HepG2 (cell line): ENCODE measurements around the gene ACACA. TPM values are rescaled to one million over a fixed set of nuclear protein-coding genes. Genes with fewer than 3 reads are reported as not detected.

Source experiments
- ATAC-seq: fragments of 200-7000 bp; cut with Tn5 transposase; 3 replicates; pipeline ENCODE4 v1.9.1; 2020; ENCODE audit warnings: mild to moderate bottlenecking, moderate library complexity
- BruUV-seq: library from RNA; stranded (reverse); fragments of 400-500 nt; replicated peaks from 2 replicates; lab custom pipeline; 2021; lab: Mats Ljungman, UMichigan
- CTCF ChIA-PET: fragments of 300-600 bp; formaldehyde crosslinking; extraction: SDS; loops from one replicate; lab custom pipeline; 2021; ENCODE audit warnings: low total read pairs, inconsistent platforms, low intra/inter-chr PET ratio; lab: Yijun Ruan, JAX
- POLR2A ChIA-PET: fragments of 350-600 bp; sonication (Branson Sonifier 250); formaldehyde crosslinking; loops from one replicate; lab custom pipeline; 2020; ENCODE audit warnings: antibody characterized with exemption, inconsistent platforms; lab: Yijun Ruan, JAX
- DNase-seq: peaks from one replicate; pipeline ENCODE4 v3.0.0-alpha.2; 2015; ENCODE audit warnings: low spot score
- FAIRE-seq: peaks from 3 replicates; lab custom pipeline; 2011; peaks lifted over from hg19 to GRCh38; lab: Jason Lieb, UNC
- H2AFZ ChIP-seq: one replicate; pipeline ENCODE4 v1.6.1; 2011; ENCODE audit warnings: low read length, inconsistent platforms
- H3K27ac ChIP-seq: fragments of 300-600 bp; 3 replicates; pipeline ENCODE4 v1.8.0; 2011; ENCODE audit warnings: mixed run types, mild to moderate bottlenecking, mixed read lengths, low read length, inconsistent platforms; ENCODE audit not compliant: insufficient read depth; ENCODE audit errors: extremely low read length
- H3K27me3 ChIP-seq, 2 experiments: fragments of 200-600 bp in 1 of 2; 2 replicates in 1 of 2; 3 replicates in 1 of 2; pipeline versions ENCODE4 v1.6.0 to v1.8.0; 2011; ENCODE audit warnings: low read length in 2 of 2, mild to moderate bottlenecking in 2 of 2, moderate library complexity in 2 of 2, inconsistent platforms in 1 of 2; ENCODE audit not compliant: insufficient read depth in 2 of 2, control insufficient read depth in 1 of 2
- H3K36me3 ChIP-seq, 2 experiments: fragments of 200-600 bp in 1 of 2; replicated peaks in 1 of 2; 2 replicates in 1 of 2; 3 replicates in 1 of 2; pipeline versions ENCODE4 v1.5.1 to v1.8.0; 2011; ENCODE audit warnings: low read length in 2 of 2, inconsistent platforms in 1 of 2; ENCODE audit not compliant: insufficient read depth in 2 of 2, control insufficient read depth in 1 of 2
- H3K4me1 ChIP-seq: 2 replicates; pipeline ENCODE4 v1.5.1; 2012; ENCODE audit warnings: low read length, inconsistent platforms; ENCODE audit not compliant: insufficient read depth
- H3K4me2 ChIP-seq: 2 replicates; pipeline ENCODE4 v1.6.0; 2011; ENCODE audit warnings: low read depth, low read length, inconsistent platforms
- H3K4me3 ChIP-seq, 3 experiments: fragments of 200-600 bp in 1 of 3; sonication (generic), shearing (Covaris generic) in 1 of 3; replicated peaks in 1 of 3; 2 replicates each; pipeline ENCODE4 v1.5.1; 2011 to 2016; ENCODE audit warnings: low read length in 3 of 3, inconsistent platforms in 2 of 3, low read depth in 2 of 3, mild to moderate bottlenecking in 2 of 3, control low read depth in 1 of 3, mixed read lengths in 1 of 3; ENCODE audit not compliant: insufficient read depth in 1 of 3
- H3K79me2 ChIP-seq: one replicate; pipeline ENCODE4 v1.6.1; 2011; ENCODE audit warnings: low read length, inconsistent platforms; ENCODE audit not compliant: insufficient read depth
- H3K9ac ChIP-seq: 2 replicates; pipeline ENCODE4 v1.6.0; 2011; ENCODE audit warnings: mild to moderate bottlenecking, low read depth, low read length, inconsistent platforms; ENCODE audit not compliant: insufficient read depth
- H3K9me3 ChIP-seq: 2 replicates; pipeline ENCODE4 v1.5.1; 2012; ENCODE audit warnings: mild to moderate bottlenecking, low read length
- H4K20me1 ChIP-seq: 2 replicates; pipeline ENCODE4 v1.6.0; 2011; ENCODE audit warnings: inconsistent platforms, mild to moderate bottlenecking, low read length, moderate library complexity; ENCODE audit not compliant: insufficient read depth
- HHEX ChIP-seq: IDR thresholded peaks from 2 replicates; pipeline ENCODE4 v1.6.1; 2016; ENCODE audit warnings: control low read depth
- IRF2 ChIP-seq: IDR thresholded peaks from 2 replicates; pipeline ENCODE4 v1.6.1; 2018; ENCODE audit warnings: missing genetic modification reagents, missing compliant biosample characterization
- JDP2 ChIP-seq: sonication (generic); formaldehyde crosslinking; IDR thresholded peaks from 2 replicates; pipeline ENCODE4 v1.8.1; 2022; ENCODE audit warnings: missing genetic modification reagents, borderline replicate concordance
- NFE2 ChIP-seq: sonication (generic); formaldehyde crosslinking; IDR thresholded peaks from 2 replicates; pipeline ENCODE4 v1.4.0; 2020; ENCODE audit warnings: missing genetic modification reagents
- NR2F6 ChIP-seq, 2 experiments: IDR thresholded peaks; 2 replicates each; pipeline ENCODE4 v1.6.1; 2016; ENCODE audit warnings: antibody characterized with exemption in 1 of 2, mild to moderate bottlenecking in 1 of 2
- SMAD9 ChIP-seq: sonication (generic); formaldehyde crosslinking; IDR thresholded peaks from 2 replicates; pipeline ENCODE4 v1.5.1; 2020; ENCODE audit warnings: mild to moderate bottlenecking, missing genetic modification reagents
- SOX13 ChIP-seq, 3 experiments: fragments of 450-650 bp in 1 of 3; sonication (generic) in 1 of 3; formaldehyde crosslinking in 1 of 3; IDR thresholded peaks in 2 of 3; conservative IDR thresholded peaks in 1 of 3; 2 replicates each; pipeline versions ENCODE4 v1.5.0 to v1.6.1; 2016 to 2020; ENCODE audit warnings: antibody characterized with exemption in 1 of 3, mild to moderate bottlenecking in 1 of 3, missing compliant biosample characterization in 1 of 3, missing genetic modification reagents in 1 of 3, moderate library complexity in 1 of 3
- ZBTB38 ChIP-seq: sonication (generic); formaldehyde crosslinking; IDR thresholded peaks from 2 replicates; pipeline ENCODE4 v1.5.1; 2020; ENCODE audit warnings: mild to moderate bottlenecking, missing genetic modification reagents
- ZKSCAN8 ChIP-seq: IDR thresholded peaks from 2 replicates; pipeline ENCODE4 v1.6.1; 2016; ENCODE audit warnings: borderline replicate concordance, missing genetic modification reagents, missing compliant biosample characterization
- ZNF33B ChIP-seq: sonication (generic); formaldehyde crosslinking; IDR thresholded peaks from 2 replicates; pipeline ENCODE4 v1.5.1; 2020; ENCODE audit warnings: mild to moderate bottlenecking, missing genetic modification reagents
- ZNF678 ChIP-seq: sonication (generic); formaldehyde crosslinking; IDR thresholded peaks from 2 replicates; pipeline ENCODE4 v1.4.0; 2020; ENCODE audit warnings: mild to moderate bottlenecking, missing genetic modification reagents
- ZSCAN20 ChIP-seq: sonication (generic); formaldehyde crosslinking; IDR thresholded peaks from 2 replicates; pipeline ENCODE4 v1.4.0; 2020; ENCODE audit warnings: missing genetic modification reagents, mild to moderate bottlenecking, borderline replicate concordance
- WGBS: methylation state at CpG from one replicate; pipeline ENCODE4 v1.1.6; 2017; ENCODE audit warnings: low lambda C conversion rate; 5-methylcytosine and 5-hydroxymethylcytosine counted together
- in situ Hi-C: cut with HindIII; loops from 2 replicates; pipeline ENCODE4 v1.10.0; 2017; ENCODE audit warnings: low pct_unique_long_range_greater_than_20kb; ENCODE audit not compliant: extremely low pct_ligation_motif_present
- intact Hi-C: fragments of 100-400 bp; cut with micrococcal nuclease; formaldehyde crosslinking; loops from one replicate; pipeline ENCODE4 v1.10.0; 2022; ENCODE audit not compliant: unreplicated experiment
- polyA plus RNA-seq, 8 experiments: library from polyadenylated mRNA; depleted of rRNA in 3 of 8; stranded (reverse) in 7 of 8; unstranded in 1 of 8; fragments of >200 nt; fragmentation: Illumina TruSeq in 4 of 8; extraction: Trizol in 4 of 8; gene quantifications; 2 replicates each; pipeline versions ENCODE4 v1.2.1 to v1.2.3, GENCODE V29; 2011 to 2016; ENCODE audit warnings: low read depth in 4 of 8, missing spikeins in 1 of 8, mixed read lengths in 1 of 8; ENCODE audit not compliant: insufficient read depth in 1 of 8
- total RNA-seq, 5 experiments: library from RNA; depleted of rRNA; stranded (reverse); fragments of >200 nt; fragmentation: Illumina TruSeq; extraction: Trizol; gene quantifications; 2 replicates each; pipeline ENCODE4 v1.2.3, GENCODE V29; 2016; ENCODE audit warnings: low read depth in 1 of 5
- TF ChIP-seq, protein P1 (sequence below): sonication (generic); formaldehyde crosslinking; IDR thresholded peaks from 2 replicates; pipeline ENCODE4 v1.4.0; 2020; ENCODE audit warnings: missing genetic modification reagents; ENCODE audit errors: not compliant biosample characterization
- TF ChIP-seq, protein P2 (sequence below): IDR thresholded peaks from 2 replicates; pipeline ENCODE4 v1.6.1; 2016; ENCODE audit warnings: mild to moderate bottlenecking
- TF ChIP-seq, protein P3 (sequence below): fragments of 450-650 bp; IDR thresholded peaks from 2 replicates; pipeline ENCODE4 v1.6.1; 2017
- TF ChIP-seq, protein P4 (sequence below): sonication (generic); formaldehyde crosslinking; IDR thresholded peaks from 2 replicates; pipeline ENCODE4; 2020; ENCODE audit warnings: missing genetic modification reagents, mild to moderate bottlenecking, borderline replicate concordance
- TF ChIP-seq, protein P5 (sequence below): sonication (generic); formaldehyde crosslinking; IDR thresholded peaks from 2 replicates; pipeline ENCODE4 v1.9.0; 2021; ENCODE audit warnings: missing genetic modification reagents, mild to moderate bottlenecking, borderline replicate concordance

Gene ACACA
- total and polyA plus RNA-seq, 2 of the 13 experiments (the other 11 are each of a cell fraction or from before 2014, with no cell fraction given) = 39.2 to 47.2 TPM

DNA sequence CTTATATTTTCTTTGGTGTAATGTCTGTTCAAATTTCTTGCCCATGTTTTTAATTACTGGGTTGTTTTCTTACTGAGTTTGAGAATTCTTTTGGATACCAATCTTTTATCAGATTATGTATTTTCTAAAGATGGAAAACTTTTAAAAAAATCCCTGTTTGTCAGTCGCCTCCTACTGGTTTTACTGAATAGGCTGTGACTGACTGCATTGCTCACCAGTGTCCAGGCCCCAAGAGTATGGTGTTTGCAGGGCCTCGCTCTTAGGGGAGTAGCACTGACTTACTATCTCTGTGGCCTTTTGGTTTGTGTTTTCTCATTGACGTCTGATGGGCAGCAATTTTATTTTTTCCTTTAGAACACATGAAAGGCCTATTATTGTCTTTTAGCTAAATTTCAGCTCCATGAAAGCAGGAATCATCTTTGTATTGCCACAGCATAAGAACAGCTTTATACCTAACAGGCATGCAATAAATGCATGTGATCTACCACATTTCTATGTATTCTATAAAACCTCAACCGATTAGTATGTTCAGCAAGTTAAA, 269.5 kb downstream of the ACACA start:
- DNase-seq = no peak
- Histone ChIP-seq H2AFZ (no peak overlapping the region), H4K20me1 (no peaks in the 10 kb centered on the region), H3K4me3 (no peak overlapping the region), H3K4me1 (peaks cover under 1% of the 10 kb centered on the region; the same call in 1 of the 2 replicates), H3K9ac (no peak overlapping the region), H3K79me2 (no peaks in the 10 kb centered on the region), H3K4me2 (no peak overlapping the region), H3K27me3 (no peaks in the 10 kb centered on the region), H3K9me3 (no peaks in the 10 kb centered on the region), H3K27ac (no peak overlapping the region), H3K36me3 (peaks cover 6 to 31% of the 10 kb centered on the region in 2 experiments)
- no TSS peak for BruUV-seq
- 88% methylated on average over 4 of the region's 4 CpGs for WGBS
- POLR2A ChIA-PET = no interaction called here
- no peak for FAIRE-seq
- CTCF ChIA-PET = no interaction called here
- intact Hi-C loops (no loop called here), in situ Hi-C loops (no loop called here)
- no peak for ATAC-seq
- no peak for TF ChIP-seq HHEX (CRISPR knock-in tag)
- TF ChIP-seq, protein P1, sequence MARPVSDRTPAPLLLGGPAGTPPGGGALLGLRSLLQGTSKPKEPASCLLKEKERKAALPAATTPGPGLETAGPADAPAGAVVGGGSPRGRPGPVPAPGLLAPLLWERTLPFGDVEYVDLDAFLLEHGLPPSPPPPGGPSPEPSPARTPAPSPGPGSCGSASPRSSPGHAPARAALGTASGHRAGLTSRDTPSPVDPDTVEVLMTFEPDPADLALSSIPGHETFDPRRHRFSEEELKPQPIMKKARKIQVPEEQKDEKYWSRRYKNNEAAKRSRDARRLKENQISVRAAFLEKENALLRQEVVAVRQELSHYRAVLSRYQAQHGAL (CRISPR knock-in tag) = no peak
- TF ChIP-seq, protein P2, sequence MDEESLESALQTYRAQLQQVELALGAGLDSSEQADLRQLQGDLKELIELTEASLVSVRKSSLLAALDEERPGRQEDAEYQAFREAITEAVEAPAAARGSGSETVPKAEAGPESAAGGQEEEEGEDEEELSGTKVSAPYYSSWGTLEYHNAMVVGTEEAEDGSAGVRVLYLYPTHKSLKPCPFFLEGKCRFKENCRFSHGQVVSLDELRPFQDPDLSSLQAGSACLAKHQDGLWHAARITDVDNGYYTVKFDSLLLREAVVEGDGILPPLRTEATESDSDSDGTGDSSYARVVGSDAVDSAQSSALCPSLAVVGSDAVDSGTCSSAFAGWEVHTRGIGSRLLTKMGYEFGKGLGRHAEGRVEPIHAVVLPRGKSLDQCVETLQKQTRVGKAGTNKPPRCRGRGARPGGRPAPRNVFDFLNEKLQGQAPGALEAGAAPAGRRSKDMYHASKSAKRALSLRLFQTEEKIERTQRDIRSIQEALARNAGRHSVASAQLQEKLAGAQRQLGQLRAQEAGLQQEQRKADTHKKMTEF (CRISPR knock-in tag) = no peak
- TF ChIP-seq, protein P3, sequence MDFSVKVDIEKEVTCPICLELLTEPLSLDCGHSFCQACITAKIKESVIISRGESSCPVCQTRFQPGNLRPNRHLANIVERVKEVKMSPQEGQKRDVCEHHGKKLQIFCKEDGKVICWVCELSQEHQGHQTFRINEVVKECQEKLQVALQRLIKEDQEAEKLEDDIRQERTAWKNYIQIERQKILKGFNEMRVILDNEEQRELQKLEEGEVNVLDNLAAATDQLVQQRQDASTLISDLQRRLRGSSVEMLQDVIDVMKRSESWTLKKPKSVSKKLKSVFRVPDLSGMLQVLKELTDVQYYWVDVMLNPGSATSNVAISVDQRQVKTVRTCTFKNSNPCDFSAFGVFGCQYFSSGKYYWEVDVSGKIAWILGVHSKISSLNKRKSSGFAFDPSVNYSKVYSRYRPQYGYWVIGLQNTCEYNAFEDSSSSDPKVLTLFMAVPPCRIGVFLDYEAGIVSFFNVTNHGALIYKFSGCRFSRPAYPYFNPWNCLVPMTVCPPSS = no peak
- TF ChIP-seq ZSCAN20 (CRISPR knock-in tag) = no peak
- TF ChIP-seq IRF2 (CRISPR knock-in tag) = no peak
- no peak for TF ChIP-seq SMAD9
- TF ChIP-seq ZNF678 (CRISPR knock-in tag) = no peak
- TF ChIP-seq, protein P4, sequence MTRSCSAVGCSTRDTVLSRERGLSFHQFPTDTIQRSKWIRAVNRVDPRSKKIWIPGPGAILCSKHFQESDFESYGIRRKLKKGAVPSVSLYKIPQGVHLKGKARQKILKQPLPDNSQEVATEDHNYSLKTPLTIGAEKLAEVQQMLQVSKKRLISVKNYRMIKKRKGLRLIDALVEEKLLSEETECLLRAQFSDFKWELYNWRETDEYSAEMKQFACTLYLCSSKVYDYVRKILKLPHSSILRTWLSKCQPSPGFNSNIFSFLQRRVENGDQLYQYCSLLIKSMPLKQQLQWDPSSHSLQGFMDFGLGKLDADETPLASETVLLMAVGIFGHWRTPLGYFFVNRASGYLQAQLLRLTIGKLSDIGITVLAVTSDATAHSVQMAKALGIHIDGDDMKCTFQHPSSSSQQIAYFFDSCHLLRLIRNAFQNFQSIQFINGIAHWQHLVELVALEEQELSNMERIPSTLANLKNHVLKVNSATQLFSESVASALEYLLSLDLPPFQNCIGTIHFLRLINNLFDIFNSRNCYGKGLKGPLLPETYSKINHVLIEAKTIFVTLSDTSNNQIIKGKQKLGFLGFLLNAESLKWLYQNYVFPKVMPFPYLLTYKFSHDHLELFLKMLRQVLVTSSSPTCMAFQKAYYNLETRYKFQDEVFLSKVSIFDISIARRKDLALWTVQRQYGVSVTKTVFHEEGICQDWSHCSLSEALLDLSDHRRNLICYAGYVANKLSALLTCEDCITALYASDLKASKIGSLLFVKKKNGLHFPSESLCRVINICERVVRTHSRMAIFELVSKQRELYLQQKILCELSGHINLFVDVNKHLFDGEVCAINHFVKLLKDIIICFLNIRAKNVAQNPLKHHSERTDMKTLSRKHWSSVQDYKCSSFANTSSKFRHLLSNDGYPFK (CRISPR knock-in tag) = no peak
- TF ChIP-seq, protein P5, sequence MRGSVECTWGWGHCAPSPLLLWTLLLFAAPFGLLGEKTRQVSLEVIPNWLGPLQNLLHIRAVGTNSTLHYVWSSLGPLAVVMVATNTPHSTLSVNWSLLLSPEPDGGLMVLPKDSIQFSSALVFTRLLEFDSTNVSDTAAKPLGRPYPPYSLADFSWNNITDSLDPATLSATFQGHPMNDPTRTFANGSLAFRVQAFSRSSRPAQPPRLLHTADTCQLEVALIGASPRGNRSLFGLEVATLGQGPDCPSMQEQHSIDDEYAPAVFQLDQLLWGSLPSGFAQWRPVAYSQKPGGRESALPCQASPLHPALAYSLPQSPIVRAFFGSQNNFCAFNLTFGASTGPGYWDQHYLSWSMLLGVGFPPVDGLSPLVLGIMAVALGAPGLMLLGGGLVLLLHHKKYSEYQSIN (CRISPR knock-in tag) = no peak
- TF ChIP-seq ZKSCAN8 (CRISPR knock-in tag) = no peak
- TF ChIP-seq SOX13 (IDR thresholded peaks at IDR 0.05) = no peak
- TF ChIP-seq SOX13 (CRISPR knock-in tag; conservative IDR thresholded peaks at IDR 0.05 in 1 of 2, IDR thresholded peaks at IDR 0.05 in 1 of 2) = no peak
- no peak for TF ChIP-seq JDP2 (CRISPR knock-in tag)
- TF ChIP-seq ZBTB38 (CRISPR knock-in tag) = no peak
- TF ChIP-seq NFE2 = no peak
- no peak for TF ChIP-seq NR2F6 (IDR thresholded peaks at IDR 0.05)
- no peak for TF ChIP-seq NR2F6 (CRISPR knock-in tag; IDR thresholded peaks at IDR 0.05)
- TF ChIP-seq ZNF33B = no peak
